Heart right ventricle (tissue), 16 donors: Measurements from ENCODE around the gene TTL. TPM values are rescaled to one million over a fixed set of nuclear protein-coding genes. Genes with fewer than 3 reads are reported as not detected.

Experiments used
- ATAC-seq, 8 donors: fragments of 200-7000 bp; cut with Tn5 transposase; one replicate each; pipeline ENCODE4 v1.9.1; 2020; ENCODE audit warnings: mild to moderate bottlenecking in 8 of 8, moderate library complexity in 8 of 8, moderate number of reproducible peaks in 1 of 8
- DNase-seq, 2 donors: peaks; one replicate each; pipeline ENCODE4 v3.0.0-alpha.2; 2020
- H3K27ac ChIP-seq, 10 donors: fragments of 200-600 bp; sonication (generic) in 2 of 10; one replicate each; pipeline versions ENCODE4 v1.5.0 to v1.8.0; 2020 to 2022; ENCODE audit warnings: mild to moderate bottlenecking in 3 of 10
- H3K27me3 ChIP-seq, 7 donors: fragments of 200-600 bp; one replicate each; pipeline ENCODE4 v1.8.0; 2021 to 2022; ENCODE audit warnings: mild to moderate bottlenecking in 2 of 7
- H3K36me3 ChIP-seq, 9 donors: fragments of 200-600 bp; sonication (generic) in 1 of 9; one replicate each; pipeline versions ENCODE4 v1.5.0 to v1.8.0; 2020 to 2022; ENCODE audit warnings: mild to moderate bottlenecking in 2 of 9
- H3K4me1 ChIP-seq, 9 donors: fragments of 200-600 bp; sonication (generic) in 1 of 9; one replicate each; pipeline versions ENCODE4 v1.5.0 to v1.8.0; 2020 to 2022; ENCODE audit warnings: mild to moderate bottlenecking in 4 of 9
- H3K4me3 ChIP-seq, 10 donors: fragments of 200-600 bp; sonication (generic) in 2 of 10; one replicate each; pipeline versions ENCODE4 v1.5.0 to v1.8.0; 2020 to 2022; ENCODE audit warnings: mild to moderate bottlenecking in 7 of 10, moderate library complexity in 2 of 10
- H3K9me3 ChIP-seq, 11 donors: fragments of 200-600 bp in 10 of 11; sonication (generic) in 2 of 11; one replicate each; pipeline versions ENCODE4 v1.5.0 to v1.8.0; 2013 to 2022; ENCODE audit warnings: mild to moderate bottlenecking in 2 of 11, control low read depth in 1 of 11, moderate library complexity in 1 of 11
- CTCF ChIP-seq, 9 donors: fragments of 200-600 bp; sonication (generic) in 2 of 9; IDR thresholded peaks; one replicate each; pipeline versions ENCODE4 v1.5.0 to v1.8.0; 2021 to 2022; ENCODE audit warnings: antibody characterized with exemption in 9 of 9, mild to moderate bottlenecking in 5 of 9, moderate library complexity in 1 of 9
- WGBS, 2 donors: extraction: QIAGEN DNeasy Blood & Tissue Kit; methylation state at CpG; one replicate each; pipeline ENCODE4 v1.1.7; 2013; ENCODE audit warnings: inconsistent platforms in 1 of 2; 5-methylcytosine and 5-hydroxymethylcytosine counted together
- intact Hi-C, 10 donors: fragments of 100-400 bp; cut with DNase I; formaldehyde crosslinking; loops; one replicate each; pipeline versions ENCODE4 v1.11.1 to v1.14.2; 2022
- polyA plus RNA-seq, 2 donors: library from polyadenylated mRNA; stranded (reverse); fragments of 200-250 nt; gene quantifications; one replicate each; pipeline ENCODE4 v1.2.3, GENCODE V29; 2013
- total RNA-seq, 10 donors: library from RNA; stranded (reverse); fragmentation: NEBNext Ultra II Directional in 3 of 10; extraction: Animal tissue kit (Norgen Biotek cat#: 25700) in 3 of 10; gene quantifications; one replicate each; pipeline versions ENCODE4 v1.2.1 to v1.2.4, GENCODE V29; 2021 to 2023
- donor health status: Arrhythmogenic right ventricular cardiomyopathy.
- donor health status: ischemic (EF 13 %, LVEDD 7.1; RV severe dilation, severe dysfunction).
- donor health status: healthy with polysubstance abuse.
- donor health status: DM: no; HTN: yes; CAD: no.
- donor health status: DM: no; HTN: no; CAD: no.
- donor health status: ischemic (EF 25% LVEDD 6.9; RV normal size, moderate dysfunction).
- donor health status: ischemic (EF 25% LVEDD 5.7; RV mildly dilated, moderate dysfunction).
- donor health status: healthy.
- donor health status: DM: yes; HTN: yes; CAD: no.
- donor health status: Ischemic cardiomyopathy.
- donor health status: ischemic (EF 35%, LVEDD 5.7; RV mildly dilated, moderate dysfunction).
- donor health status: nonischemic (EF 11% LVEDD 7.7; RV severe dilation, severe dysfunction).
- donor health status: DM: yes; HTN: yes; CAD: no.
- donor health status: PGD.
- donor health status: ischemic (EF 29% LVEDD 5.4; RV normal size, mild dysfunction).
- donor health status: nonischemic (EF 23%, LVEDD 6.1; RV moderate dilation, normal function).

TTL gene
- total and polyA plus RNA-seq, 12 donors = 12.9 to 54.5 (median 46.4) TPM

GRCh38 chr2:112449854-112450253, 32.1 kb upstream of the TTL start:
- 93 to 96% methylated on average over 4 of the region's 4 CpGs for WGBS, 2 donors
- peaks cover 0 to 16% (median 5%) of the 10 kb centered on the region in 11 donors for H3K9me3 ChIP-seq
- DNase-seq (no peak), ATAC-seq (no peak)
- H3K4me1 ChIP-seq = no peaks in the 10 kb centered on the region
- H3K4me3 ChIP-seq = no peak overlapping the region
- no peaks in the 10 kb centered on the region for H3K27me3 ChIP-seq
- no peaks in the 10 kb centered on the region for H3K36me3 ChIP-seq
- no peak overlapping the region for H3K27ac ChIP-seq
- intact Hi-C loops = no loop called here
- TF ChIP-seq CTCF (IDR thresholded peaks at IDR 0.05) = no peak

- ATAC-seq = no peak
- Histone ChIP-seq H3K27me3 (no peaks in the 10 kb centered on the region), H3K4me1 (no peaks in the 10 kb centered on the region), H3K36me3 (no peaks in the 10 kb centered on the region), H3K27ac (no peak overlapping the region), H3K9me3 (peaks cover 0 to 16% (median 5%) of the 10 kb centered on the region in 11 donors), H3K4me3 (no peak overlapping the region)
- WGBS, 2 donors = 89 to 96% methylated on average over 1 of the region's 1 CpG
- DNase-seq = no peak
- intact Hi-C loops = no loop called here
- no peak for TF ChIP-seq CTCF (IDR thresholded peaks at IDR 0.05)
These were observed 30.6 kb upstream of the TTL start for GRCh38 chr2:112451317-112451716.

GRCh38 chr2:112454586-112454985, 27.4 kb upstream of the TTL start:
- peaks cover 0 to 14% (median 5%) of the 10 kb centered on the region in 11 donors for H3K9me3 ChIP-seq
- intact Hi-C loops = no loop called here
- H3K36me3 ChIP-seq = no peaks in the 10 kb centered on the region
- no peak for ATAC-seq
- H3K27me3 ChIP-seq = no peaks in the 10 kb centered on the region
- H3K27ac ChIP-seq = no peak overlapping the region
- no peak for DNase-seq
- TF ChIP-seq CTCF (IDR thresholded peaks at IDR 0.05) = no peak
- no peaks in the 10 kb centered on the region for H3K4me1 ChIP-seq
- H3K4me3 ChIP-seq = no peak overlapping the region

GRCh38 chr2:112459372-112459771, 22.6 kb upstream of the TTL start:
- Histone ChIP-seq H3K4me1 (no peaks in the 10 kb centered on the region), H3K27ac (no peak overlapping the region), H3K27me3 (peaks cover 0 to 14% (median 0%) of the 10 kb centered on the region in 7 donors), H3K36me3 (no peaks in the 10 kb centered on the region), H3K9me3 (peaks cover 0 to 3% (median 0%) of the 10 kb centered on the region in 11 donors), H3K4me3 (no peak overlapping the region)
- 72 to 100% methylated on average over 1 of the region's 1 CpG for WGBS, 2 donors
- ATAC-seq (no peak), DNase-seq (no peak)
- TF ChIP-seq CTCF (IDR thresholded peaks at IDR 0.05) = no peak
- intact Hi-C loops = no loop called here
